NOMO-1 treated with DMSO at 0.1 percent for 48 hours (cell line): Measurements from ENCODE around the gene PDCD2L.
"Not testable (repeated sequence)": the region's sequence is repeated elsewhere in the genome, so short reads cannot be mapped to it uniquely, and the experiment has no call there.

Experiments used
- DNase-seq: peaks from one replicate; lab custom pipeline; 2025; ENCODE audit not compliant: unreplicated experiment; lab: John Stamatoyannopoulos, UW

PDCD2L gene

GRCh38 chr19:34404109-34404909 is at the start of gene PDCD2L:
TSS of gene PDCD2L (plus strand) at chr19:34404399. CDS start at chr19:34404431, 32 bp downstream.
- peak; percentile 83 for DNase-seq

- no peak for DNase-seq
Observed at GRCh38 chr19:34355201-34355600, 49.0 kb upstream of the PDCD2L start.

GRCh38 chr19:34356875-34357274 is 47.3 kb upstream of the PDCD2L start:
- DNase-seq, result no peak

GRCh38 chr19:34357431-34357830 is 46.8 kb upstream of the PDCD2L start:
- DNase-seq, result no peak

GRCh38 chr19:34359140-34359953 is 44.9 kb upstream of the PDCD2L start:
- peak; percentile 90 for DNase-seq

GRCh38 chr19:34359954-34360315 is 44.3 kb upstream of the PDCD2L start:
- no peak for DNase-seq

GRCh38 chr19:34360354-34360909 is 43.8 kb upstream of the PDCD2L start:
- DNase-seq, result no peak

- DNase-seq, result no peak
Observed at GRCh38 chr19:34362679-34363069, 41.5 kb upstream of the PDCD2L start.

- DNase-seq, result no peak
Observed at GRCh38 chr19:34363094-34363493, 41.1 kb upstream of the PDCD2L start.

- no peak for DNase-seq
Observed at GRCh38 chr19:34363930-34364329, 40.3 kb upstream of the PDCD2L start.

- DNase-seq, result no peak
Observed at GRCh38 chr19:34364462-34364829, 39.8 kb upstream of the PDCD2L start.

- DNase-seq, result peak; percentile 63
Observed at GRCh38 chr19:34364830-34365462, 39.3 kb upstream of the PDCD2L start, which contains the start of gene GPI. TSS of gene GPI (plus strand) at chr19:34365196. CDS start at chr19:34365267, 71 bp downstream.

GRCh38 chr19:34365463-34366401 is 38.5 kb upstream of the PDCD2L start:
- DNase-seq, result no peak

- DNase-seq, result peak; percentile 62
Observed at GRCh38 chr19:34366738-34367623, 37.2 kb upstream of the PDCD2L start.

GRCh38 chr19:34367624-34367957 is 36.6 kb upstream of the PDCD2L start:
- DNase-seq, result no peak

- DNase-seq, result no peak
Observed at GRCh38 chr19:34368338-34368737, 35.9 kb upstream of the PDCD2L start.

- DNase-seq, result not testable (repeated sequence)
Observed at GRCh38 chr19:34369166-34369565, 35.0 kb upstream of the PDCD2L start.

GRCh38 chr19:34370117-34370516 is 34.1 kb upstream of the PDCD2L start:
- DNase-seq, result no peak

- no peak for DNase-seq
Observed at GRCh38 chr19:34370983-34371382, 33.2 kb upstream of the PDCD2L start.
